ENCODE results near the gene BLID. TPM values are rescaled to one million over a fixed set of nuclear protein-coding genes. Genes with fewer than 3 reads are reported as not detected.

BLID gene
- 1.1 and 3.8 TPM in 2 replicates for total RNA-seq

GRCh38 chr11:122115524-122116379 lies at the start of gene BLID:
Gene BLID (minus strand): TSS chr11:122116215. CDS start chr11:122115922, 293 bp downstream.

Data from cardiac atrium fibroblast (primary cell).